HepG2 (cell line): ENCODE measurements around the gene CPT1B. TPM values are rescaled to one million over a fixed set of nuclear protein-coding genes. Genes with fewer than 3 reads are reported as not detected.

Experiments used
- ATAC-seq: fragments of 200-7000 bp; cut with Tn5 transposase; 3 replicates; pipeline ENCODE4 v1.9.1; 2020; ENCODE audit warnings: mild to moderate bottlenecking, moderate library complexity
- BruUV-seq: library from RNA; stranded (reverse); fragments of 400-500 nt; replicated peaks from 2 replicates; lab custom pipeline; 2021; lab: Mats Ljungman, UMichigan
- CTCF ChIA-PET: fragments of 300-600 bp; formaldehyde crosslinking; extraction: SDS; loops from one replicate; lab custom pipeline; 2021; ENCODE audit warnings: low total read pairs, inconsistent platforms, low intra/inter-chr PET ratio; lab: Yijun Ruan, JAX
- POLR2A ChIA-PET: fragments of 350-600 bp; sonication (Branson Sonifier 250); formaldehyde crosslinking; loops from one replicate; lab custom pipeline; 2020; ENCODE audit warnings: antibody characterized with exemption, inconsistent platforms; lab: Yijun Ruan, JAX
- DNase-seq: peaks from one replicate; pipeline ENCODE4 v3.0.0-alpha.2; 2015; ENCODE audit warnings: low spot score
- FAIRE-seq: peaks from 3 replicates; lab custom pipeline; 2011; peaks lifted over from hg19 to GRCh38; lab: Jason Lieb, UNC
- H2AFZ ChIP-seq: one replicate; pipeline ENCODE4 v1.6.1; 2011; ENCODE audit warnings: low read length, inconsistent platforms
- H3K27ac ChIP-seq: fragments of 300-600 bp; 3 replicates; pipeline ENCODE4 v1.8.0; 2011; ENCODE audit warnings: mixed run types, mild to moderate bottlenecking, mixed read lengths, low read length, inconsistent platforms; ENCODE audit not compliant: insufficient read depth; ENCODE audit errors: extremely low read length
- H3K27me3 ChIP-seq, 2 experiments: fragments of 200-600 bp in 1 of 2; 2 replicates in 1 of 2; 3 replicates in 1 of 2; pipeline versions ENCODE4 v1.6.0 to v1.8.0; 2011; ENCODE audit warnings: low read length in 2 of 2, mild to moderate bottlenecking in 2 of 2, moderate library complexity in 2 of 2, inconsistent platforms in 1 of 2; ENCODE audit not compliant: insufficient read depth in 2 of 2, control insufficient read depth in 1 of 2
- H3K36me3 ChIP-seq, 2 experiments: fragments of 200-600 bp in 1 of 2; replicated peaks in 1 of 2; 2 replicates in 1 of 2; 3 replicates in 1 of 2; pipeline versions ENCODE4 v1.5.1 to v1.8.0; 2011; ENCODE audit warnings: low read length in 2 of 2, inconsistent platforms in 1 of 2; ENCODE audit not compliant: insufficient read depth in 2 of 2, control insufficient read depth in 1 of 2
- H3K4me1 ChIP-seq: 2 replicates; pipeline ENCODE4 v1.5.1; 2012; ENCODE audit warnings: low read length, inconsistent platforms; ENCODE audit not compliant: insufficient read depth
- H3K4me2 ChIP-seq: 2 replicates; pipeline ENCODE4 v1.6.0; 2011; ENCODE audit warnings: low read depth, low read length, inconsistent platforms
- H3K4me3 ChIP-seq, 3 experiments: fragments of 200-600 bp in 1 of 3; sonication (generic), shearing (Covaris generic) in 1 of 3; replicated peaks in 1 of 3; 2 replicates each; pipeline ENCODE4 v1.5.1; 2011 to 2016; ENCODE audit warnings: low read length in 3 of 3, inconsistent platforms in 2 of 3, low read depth in 2 of 3, mild to moderate bottlenecking in 2 of 3, control low read depth in 1 of 3, mixed read lengths in 1 of 3; ENCODE audit not compliant: insufficient read depth in 1 of 3
- H3K79me2 ChIP-seq: one replicate; pipeline ENCODE4 v1.6.1; 2011; ENCODE audit warnings: low read length, inconsistent platforms; ENCODE audit not compliant: insufficient read depth
- H3K9ac ChIP-seq: 2 replicates; pipeline ENCODE4 v1.6.0; 2011; ENCODE audit warnings: mild to moderate bottlenecking, low read depth, low read length, inconsistent platforms; ENCODE audit not compliant: insufficient read depth
- H3K9me3 ChIP-seq: 2 replicates; pipeline ENCODE4 v1.5.1; 2012; ENCODE audit warnings: mild to moderate bottlenecking, low read length
- H4K20me1 ChIP-seq: 2 replicates; pipeline ENCODE4 v1.6.0; 2011; ENCODE audit warnings: inconsistent platforms, mild to moderate bottlenecking, low read length, moderate library complexity; ENCODE audit not compliant: insufficient read depth
- CAMTA2 ChIP-seq: sonication (generic); formaldehyde crosslinking; IDR thresholded peaks from 2 replicates; pipeline ENCODE4 v1.4.0; 2020; ENCODE audit warnings: mild to moderate bottlenecking, missing genetic modification reagents, borderline replicate concordance
- MBNL3 ChIP-seq: fragments of 250-450 bp; sonication (Bioruptor Pico); conservative IDR thresholded peaks from 2 replicates; pipeline ENCODE4 v1.8.0; 2022; ENCODE audit warnings: mild to moderate bottlenecking, inconsistent platforms
- POLR2AphosphoS2 ChIP-seq: IDR thresholded peaks from 2 replicates; pipeline ENCODE4 v1.6.1; 2011; ENCODE audit warnings: low read depth, low read length, improper control_type of control experiment
- SETDB1 ChIP-seq: sonication (generic); formaldehyde crosslinking; IDR thresholded peaks from 2 replicates; pipeline ENCODE4 v1.5.1; 2020; ENCODE audit warnings: missing genetic modification reagents, mild to moderate bottlenecking, borderline replicate concordance
- SNAPC2 ChIP-seq: sonication (generic); formaldehyde crosslinking; IDR thresholded peaks from 2 replicates; pipeline ENCODE4 v1.8.1; 2022; ENCODE audit warnings: mild to moderate bottlenecking, missing genetic modification reagents
- ZNF230 ChIP-seq: sonication (generic); formaldehyde crosslinking; IDR thresholded peaks from 2 replicates; pipeline ENCODE4 v1.4.0; 2020; ENCODE audit warnings: mild to moderate bottlenecking, missing genetic modification reagents
- ZNF383 ChIP-seq: sonication (generic); formaldehyde crosslinking; IDR thresholded peaks from 2 replicates; pipeline ENCODE4 v1.4.0; 2020; ENCODE audit warnings: missing genetic modification reagents, mild to moderate bottlenecking, borderline replicate concordance
- ZNF605 ChIP-seq: sonication (generic); formaldehyde crosslinking; IDR thresholded peaks from 2 replicates; pipeline ENCODE4 v1.8.0; 2022; ENCODE audit warnings: mild to moderate bottlenecking, missing genetic modification reagents
- ZNF672 ChIP-seq: sonication (generic); formaldehyde crosslinking; IDR thresholded peaks from 2 replicates; pipeline ENCODE4 v1.8.1; 2022; ENCODE audit warnings: missing genetic modification reagents
- ZNF737 ChIP-seq: sonication (generic); formaldehyde crosslinking; IDR thresholded peaks from 2 replicates; pipeline ENCODE4 v1.5.0; 2020; ENCODE audit warnings: missing genetic modification reagents, mild to moderate bottlenecking, borderline replicate concordance
- WGBS: methylation state at CpG from one replicate; pipeline ENCODE4 v1.1.6; 2017; ENCODE audit warnings: low lambda C conversion rate; 5-methylcytosine and 5-hydroxymethylcytosine counted together
- in situ Hi-C: cut with HindIII; loops from 2 replicates; pipeline ENCODE4 v1.10.0; 2017; ENCODE audit warnings: low pct_unique_long_range_greater_than_20kb; ENCODE audit not compliant: extremely low pct_ligation_motif_present
- intact Hi-C: fragments of 100-400 bp; cut with micrococcal nuclease; formaldehyde crosslinking; loops from one replicate; pipeline ENCODE4 v1.10.0; 2022; ENCODE audit not compliant: unreplicated experiment
- polyA plus RNA-seq, 8 experiments: library from polyadenylated mRNA; depleted of rRNA in 3 of 8; stranded (reverse) in 7 of 8; unstranded in 1 of 8; fragments of >200 nt; fragmentation: Illumina TruSeq in 4 of 8; extraction: Trizol in 4 of 8; gene quantifications; 2 replicates each; pipeline versions ENCODE4 v1.2.1 to v1.2.3, GENCODE V29; 2011 to 2016; ENCODE audit warnings: low read depth in 4 of 8, missing spikeins in 1 of 8, mixed read lengths in 1 of 8; ENCODE audit not compliant: insufficient read depth in 1 of 8
- total RNA-seq, 5 experiments: library from RNA; depleted of rRNA; stranded (reverse); fragments of >200 nt; fragmentation: Illumina TruSeq; extraction: Trizol; gene quantifications; 2 replicates each; pipeline ENCODE4 v1.2.3, GENCODE V29; 2016; ENCODE audit warnings: low read depth in 1 of 5
- TF ChIP-seq, protein P1 (sequence below): sonication (generic); formaldehyde crosslinking; IDR thresholded peaks from 2 replicates; pipeline ENCODE4 v1.4.0; 2020; ENCODE audit warnings: low read depth, mild to moderate bottlenecking, missing genetic modification reagents
- TF ChIP-seq, protein P2 (sequence below): IDR thresholded peaks from 2 replicates; pipeline ENCODE4 v1.6.1; 2016; ENCODE audit warnings: missing compliant biosample characterization, missing genetic modification reagents, borderline replicate concordance
- TF ChIP-seq, protein P3 (sequence below): sonication (generic); formaldehyde crosslinking; conservative IDR thresholded peaks from 2 replicates; pipeline ENCODE4 v1.5.0; 2020; ENCODE audit warnings: missing genetic modification reagents

CPT1B gene
- total and polyA plus RNA-seq, 2 of the 13 experiments (the other 11 are each of a cell fraction or from before 2014, with no cell fraction given) = 9.2 to 19.5 TPM

DNA sequence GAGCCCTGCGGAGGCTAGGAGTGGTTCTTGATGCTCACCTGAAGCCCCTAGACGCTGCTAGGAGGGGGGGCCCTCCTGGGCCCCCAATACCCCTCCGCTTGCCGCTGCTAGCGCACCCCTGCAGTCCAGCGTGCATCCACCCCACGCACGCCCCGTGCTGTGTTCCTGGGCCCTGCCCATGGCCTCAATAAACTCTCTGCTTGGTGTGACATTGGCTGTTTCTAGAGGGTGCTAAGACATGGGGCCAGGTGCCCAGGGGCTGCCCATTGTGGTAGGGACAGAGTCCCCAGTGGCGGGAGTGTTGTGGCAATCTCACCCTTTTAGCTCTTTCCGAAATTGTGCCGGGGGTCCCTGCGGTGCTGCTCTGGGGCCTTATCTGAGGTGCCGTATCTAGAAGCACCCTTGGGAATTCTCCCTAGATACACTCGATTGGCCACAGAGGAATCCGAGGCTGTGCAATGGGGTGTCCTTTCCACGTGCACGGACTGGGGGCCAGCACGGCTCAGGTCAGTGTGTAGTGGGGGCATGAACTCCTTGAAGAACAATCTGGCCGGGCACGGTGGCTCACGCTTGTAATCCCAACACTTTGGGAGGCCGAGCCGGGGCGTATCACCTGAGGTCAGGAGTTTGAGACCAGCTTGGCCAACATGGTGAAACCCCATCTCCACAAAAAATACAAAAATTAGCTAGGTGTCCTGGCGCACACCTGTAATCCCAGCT, 33.3 kb upstream of the CPT1B start:
- Histone ChIP-seq H3K4me3 (no peak overlapping the region), H2AFZ (no peak overlapping the region), H3K4me1 (peaks cover 22% of the 10 kb centered on the region), H3K36me3 (no peaks in the 10 kb centered on the region), H3K27ac (no peak overlapping the region), H3K9ac (no peak overlapping the region), H3K79me2 (no peaks in the 10 kb centered on the region), H4K20me1 (no peaks in the 10 kb centered on the region), H3K4me2 (no peak overlapping the region), H3K9me3 (no peaks in the 10 kb centered on the region), H3K27me3 (peaks cover 0 to 6% of the 10 kb centered on the region in 2 experiments; a peak in 2 of 5 replicates)
- in situ Hi-C loops = loop anchor here (5.0 kb wide), 1 partner anchor 34 kb away; the partner anchor contains the start of gene CPT1B
- ChIA-PET CTCF (no interaction called here), POLR2A (interaction anchor here (1.6 kb wide), 1 partner anchor 29 kb away, joined by 4 read pairs; the partner anchor contains the start of gene CHKB)
- WGBS = 72% methylated on average over 13 of the region's 26 CpGs
- FAIRE-seq (no peak), ATAC-seq (no peak), DNase-seq (no peak)
- intact Hi-C loops = no loop called here
- TF ChIP-seq ZNF230 (CRISPR knock-in tag) (no peak), POLR2AphosphoS2 (no peak), CAMTA2 (CRISPR knock-in tag) (no peak), SETDB1 (CRISPR knock-in tag) (no peak), ZNF383 (CRISPR knock-in tag) (no peak)
- TF ChIP-seq, protein P1, sequence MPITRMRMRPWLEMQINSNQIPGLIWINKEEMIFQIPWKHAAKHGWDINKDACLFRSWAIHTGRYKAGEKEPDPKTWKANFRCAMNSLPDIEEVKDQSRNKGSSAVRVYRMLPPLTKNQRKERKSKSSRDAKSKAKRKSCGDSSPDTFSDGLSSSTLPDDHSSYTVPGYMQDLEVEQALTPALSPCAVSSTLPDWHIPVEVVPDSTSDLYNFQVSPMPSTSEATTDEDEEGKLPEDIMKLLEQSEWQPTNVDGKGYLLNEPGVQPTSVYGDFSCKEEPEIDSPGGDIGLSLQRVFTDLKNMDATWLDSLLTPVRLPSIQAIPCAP = no peak
- no TSS peak for BruUV-seq

DNA sequence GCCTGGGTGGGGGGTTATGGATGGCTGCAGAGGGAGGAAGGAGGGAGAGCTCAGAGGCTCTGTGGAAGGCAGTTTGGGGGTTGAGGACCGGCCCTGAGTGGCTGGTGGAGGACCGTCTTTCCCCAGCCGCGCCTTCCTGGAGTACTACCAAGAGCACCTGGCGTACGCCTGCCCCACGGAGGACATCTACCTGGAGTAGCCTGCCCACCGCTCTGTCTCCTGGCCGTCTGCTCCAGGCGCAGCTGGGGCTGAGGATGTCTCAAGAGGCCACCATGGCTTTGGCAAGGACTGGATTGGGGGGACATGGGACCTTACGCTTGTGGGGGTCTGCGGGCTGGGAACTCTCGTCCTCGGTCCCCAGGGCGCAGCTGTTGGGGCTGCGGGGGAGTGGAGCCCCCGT, 32.4 kb upstream of the CPT1B start:
- H3K36me3 ChIP-seq = no peaks in the 10 kb centered on the region
- peaks cover 0 to 6% of the 10 kb centered on the region in 2 experiments; a peak in 2 of 5 replicates for H3K27me3 ChIP-seq
- POLR2A ChIA-PET = no interaction called here
- DNase-seq (no peak), FAIRE-seq (no peak), ATAC-seq (no peak)
- BruUV-seq = no TSS peak
- TF ChIP-seq, protein P2, sequence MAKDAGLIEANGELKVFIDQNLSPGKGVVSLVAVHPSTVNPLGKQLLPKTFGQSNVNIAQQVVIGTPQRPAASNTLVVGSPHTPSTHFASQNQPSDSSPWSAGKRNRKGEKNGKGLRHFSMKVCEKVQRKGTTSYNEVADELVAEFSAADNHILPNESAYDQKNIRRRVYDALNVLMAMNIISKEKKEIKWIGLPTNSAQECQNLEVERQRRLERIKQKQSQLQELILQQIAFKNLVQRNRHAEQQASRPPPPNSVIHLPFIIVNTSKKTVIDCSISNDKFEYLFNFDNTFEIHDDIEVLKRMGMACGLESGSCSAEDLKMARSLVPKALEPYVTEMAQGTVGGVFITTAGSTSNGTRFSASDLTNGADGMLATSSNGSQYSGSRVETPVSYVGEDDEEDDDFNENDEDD (CRISPR knock-in tag) = no peak
- no peak for TF ChIP-seq ZNF605 (CRISPR knock-in tag)
- no peak for TF ChIP-seq MBNL3
- TF ChIP-seq SNAPC2 (CRISPR knock-in tag) = no peak
- TF ChIP-seq, protein P3, sequence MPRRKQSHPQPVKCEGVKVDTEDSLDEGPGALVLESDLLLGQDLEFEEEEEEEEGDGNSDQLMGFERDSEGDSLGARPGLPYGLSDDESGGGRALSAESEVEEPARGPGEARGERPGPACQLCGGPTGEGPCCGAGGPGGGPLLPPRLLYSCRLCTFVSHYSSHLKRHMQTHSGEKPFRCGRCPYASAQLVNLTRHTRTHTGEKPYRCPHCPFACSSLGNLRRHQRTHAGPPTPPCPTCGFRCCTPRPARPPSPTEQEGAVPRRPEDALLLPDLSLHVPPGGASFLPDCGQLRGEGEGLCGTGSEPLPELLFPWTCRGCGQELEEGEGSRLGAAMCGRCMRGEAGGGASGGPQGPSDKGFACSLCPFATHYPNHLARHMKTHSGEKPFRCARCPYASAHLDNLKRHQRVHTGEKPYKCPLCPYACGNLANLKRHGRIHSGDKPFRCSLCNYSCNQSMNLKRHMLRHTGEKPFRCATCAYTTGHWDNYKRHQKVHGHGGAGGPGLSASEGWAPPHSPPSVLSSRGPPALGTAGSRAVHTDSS = no peak
- no peak for TF ChIP-seq ZNF737 (CRISPR knock-in tag)
- no peak for TF ChIP-seq ZNF672
- in situ Hi-C loops = loop anchor here (5.0 kb wide), 1 partner anchor 33 kb away; the partner anchor contains the start of gene CPT1B
- no peaks in the 10 kb centered on the region for H4K20me1 ChIP-seq
- peaks cover 22% of the 10 kb centered on the region for H3K4me1 ChIP-seq
- no peaks in the 10 kb centered on the region for H3K9me3 ChIP-seq
- H2AFZ ChIP-seq = no peak overlapping the region
- H3K79me2 ChIP-seq = no peaks in the 10 kb centered on the region
- CTCF ChIA-PET = no interaction called here
- 55% methylated on average over 10 of the region's 17 CpGs for WGBS
- H3K9ac ChIP-seq = no peak overlapping the region
- intact Hi-C loops = no loop called here
- no peak overlapping the region for H3K4me2 ChIP-seq
- no peak overlapping the region for H3K4me3 ChIP-seq
- no peak overlapping the region for H3K27ac ChIP-seq
